ENCODE data around the gene D2HGDH.

Gene D2HGDH

GRCh38 chr2:241734467-241735208, at the start of gene D2HGDH:
D2HGDH (plus strand) TSS chr2:241734630; CDS start chr2:241735225, 595 bp downstream.
- peak; percentile 93 for DNase-seq

GRCh38 chr2:241686324-241686649, 48.1 kb upstream of the D2HGDH start:
- DNase-seq = peak; percentile 21

GRCh38 chr2:241686650-241687425, 47.6 kb upstream of the D2HGDH start, which contains the start of gene DTYMK:
DTYMK (minus strand) TSS chr2:241686815; CDS start chr2:241686783, 32 bp downstream.
- DNase-seq = peak; percentile 96

GRCh38 chr2:241689306-241689705, 45.1 kb upstream of the D2HGDH start:
- DNase-seq = no peak

GRCh38 chr2:241690202-241690717, 44.2 kb upstream of the D2HGDH start:
- no peak for DNase-seq

GRCh38 chr2:241692448-241692847, 42.0 kb upstream of the D2HGDH start:
- no peak for DNase-seq

- no peak for DNase-seq
Observed at GRCh38 chr2:241695651-241696050, 38.8 kb upstream of the D2HGDH start.

- no peak for DNase-seq
Observed at GRCh38 chr2:241701149-241701398, 33.4 kb upstream of the D2HGDH start.

GRCh38 chr2:241701399-241702154, 32.9 kb upstream of the D2HGDH start, which contains the start of gene ING5:
ING5 (plus strand) TSS chr2:241702039; CDS start chr2:241702066, 27 bp downstream.
- peak; percentile 98 for DNase-seq

- DNase-seq = peak; percentile 95
Observed at GRCh38 chr2:241702155-241703031, 32.0 kb upstream of the D2HGDH start.

GRCh38 chr2:241703032-241703604, 31.3 kb upstream of the D2HGDH start:
- no peak for DNase-seq

GRCh38 chr2:241706537-241706936, 27.9 kb upstream of the D2HGDH start:
- DNase-seq = no peak

- DNase-seq = no peak
Observed at GRCh38 chr2:241708879-241709278, 25.6 kb upstream of the D2HGDH start.

- no peak for DNase-seq
Observed at GRCh38 chr2:241719093-241719492, 15.3 kb upstream of the D2HGDH start.

- DNase-seq = no peak
Observed at GRCh38 chr2:241720099-241720498, 14.3 kb upstream of the D2HGDH start.

- DNase-seq = no peak
Observed at GRCh38 chr2:241720560-241720959, 13.9 kb upstream of the D2HGDH start.

- DNase-seq = no peak
Observed at GRCh38 chr2:241721852-241722251, 12.6 kb upstream of the D2HGDH start.

GRCh38 chr2:241722896-241723454, 11.5 kb upstream of the D2HGDH start:
- DNase-seq = no peak

GRCh38 chr2:241724259-241724974, 10.0 kb upstream of the D2HGDH start:
- DNase-seq = peak; percentile 44

GRCh38 chr2:241724975-241725870, 9.2 kb upstream of the D2HGDH start:
- DNase-seq = no peak
